COLO829 (cell line): Measurements from ENCODE around the gene HOXA10.

ENCODE experiments used
- DNase-seq: peaks from one replicate; pipeline ENCODE4 v3.0.0; 2012; ENCODE audit warnings: low spot score

Gene HOXA10

DNA sequence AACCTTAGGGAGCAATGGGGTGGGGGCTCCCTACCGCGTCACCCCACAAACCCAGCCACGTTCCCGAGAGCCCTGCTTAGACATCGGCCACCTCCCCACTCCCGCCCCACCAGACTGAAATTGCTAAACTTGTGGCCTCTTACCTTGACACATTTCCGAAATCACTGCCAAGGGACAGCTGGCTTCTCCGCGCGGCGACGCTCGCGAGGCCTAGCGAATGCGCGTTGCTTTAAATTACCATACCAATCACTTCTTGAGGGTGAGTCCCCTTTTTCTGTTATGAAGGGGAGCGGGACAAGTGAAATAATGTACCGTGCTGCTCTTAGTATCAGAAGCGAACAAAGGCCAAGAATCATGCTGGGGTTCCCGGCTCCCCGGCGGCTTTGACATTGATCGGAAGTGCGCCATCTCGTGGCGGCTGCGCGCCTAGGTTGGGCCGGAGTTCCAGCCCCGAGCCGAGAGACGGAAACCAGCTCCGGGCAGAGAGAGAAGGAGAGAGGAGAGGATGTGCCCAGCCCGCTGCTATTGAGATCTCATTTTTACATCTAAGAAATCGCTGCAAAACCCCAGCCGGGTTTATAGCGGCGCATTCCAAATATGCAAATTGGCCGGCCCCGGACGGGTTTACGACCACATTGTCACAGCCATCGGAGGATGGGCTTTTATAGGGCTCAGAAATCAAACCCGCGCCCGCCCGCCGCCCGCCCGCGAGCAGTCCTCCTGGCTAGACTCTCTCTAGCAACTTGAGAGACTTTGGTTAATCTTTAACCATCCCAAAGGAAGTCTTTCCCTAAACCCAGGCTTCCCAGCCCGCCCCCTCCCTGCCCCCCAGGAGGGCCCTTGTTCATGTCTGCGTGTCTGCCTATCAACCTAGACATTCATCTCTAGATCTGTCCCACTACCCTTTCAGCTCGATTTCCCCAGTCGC, 5.6 kb upstream of the HOXA10 start:
- no peak for DNase-seq

DNA sequence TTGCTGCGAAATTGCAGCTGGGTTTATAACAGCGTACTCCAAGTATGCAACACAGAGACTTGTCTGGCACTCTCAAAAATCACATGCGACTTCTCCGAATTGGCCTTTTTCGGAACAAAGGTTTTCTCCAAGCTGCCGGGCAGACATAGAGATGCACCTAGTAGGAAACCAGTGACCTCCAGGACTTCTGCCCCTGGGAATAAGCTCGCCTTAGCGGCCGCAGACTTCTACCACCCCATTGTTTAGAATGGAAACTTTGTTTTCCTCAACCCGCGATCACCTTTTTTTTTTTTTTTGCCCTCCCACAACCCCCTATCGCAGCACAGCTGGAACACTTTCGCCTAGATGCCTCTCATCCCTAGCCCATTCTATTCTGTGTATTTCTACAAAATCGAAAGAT, 4.9 kb upstream of the HOXA10 start:
- no peak for DNase-seq

DNA sequence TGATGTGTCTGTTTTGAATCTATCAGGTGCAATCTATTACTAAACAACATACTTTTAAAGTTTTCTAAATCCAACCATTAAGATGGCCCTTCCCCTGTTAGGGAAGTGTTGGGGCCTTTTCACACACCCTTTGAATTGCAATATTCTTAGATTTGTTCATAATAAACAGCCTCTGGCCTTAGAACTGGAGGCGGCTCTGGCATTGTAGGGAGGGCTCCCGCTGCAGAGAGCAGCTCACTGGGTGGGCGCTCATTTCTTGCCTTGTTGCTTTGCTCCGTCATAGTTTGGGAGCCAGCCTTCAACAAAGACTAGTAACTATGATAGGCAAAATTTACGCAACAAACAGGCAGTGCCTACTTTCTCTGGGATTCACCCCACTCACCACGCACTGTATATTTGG, 4.2 kb upstream of the HOXA10 start:
- no peak for DNase-seq

DNA sequence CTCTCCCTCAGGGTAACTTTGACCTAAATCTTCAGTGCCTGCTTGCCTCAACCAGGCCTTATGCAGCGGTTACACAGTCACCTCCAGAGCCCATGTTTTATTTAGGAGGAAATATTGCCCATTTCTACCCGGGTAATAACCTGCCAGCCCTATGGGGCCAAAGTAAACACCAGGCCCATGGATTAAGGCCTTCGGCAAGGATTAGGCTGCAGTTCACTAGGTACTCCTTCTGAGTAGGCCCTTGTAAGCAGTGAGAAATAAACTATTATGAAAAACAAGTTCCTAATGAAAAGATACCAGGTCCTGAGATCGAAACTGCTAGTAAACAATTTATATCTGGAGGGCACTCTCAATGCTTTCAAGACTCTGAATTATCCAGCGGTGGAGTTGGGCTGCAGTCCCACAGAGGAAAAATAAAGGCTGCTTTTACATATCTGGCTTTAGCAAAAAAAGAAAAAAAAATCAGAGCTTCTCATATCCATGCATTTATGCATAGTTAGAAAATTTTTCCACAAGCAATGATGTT, 3.7 kb upstream of the HOXA10 start:
- no peak for DNase-seq

DNA sequence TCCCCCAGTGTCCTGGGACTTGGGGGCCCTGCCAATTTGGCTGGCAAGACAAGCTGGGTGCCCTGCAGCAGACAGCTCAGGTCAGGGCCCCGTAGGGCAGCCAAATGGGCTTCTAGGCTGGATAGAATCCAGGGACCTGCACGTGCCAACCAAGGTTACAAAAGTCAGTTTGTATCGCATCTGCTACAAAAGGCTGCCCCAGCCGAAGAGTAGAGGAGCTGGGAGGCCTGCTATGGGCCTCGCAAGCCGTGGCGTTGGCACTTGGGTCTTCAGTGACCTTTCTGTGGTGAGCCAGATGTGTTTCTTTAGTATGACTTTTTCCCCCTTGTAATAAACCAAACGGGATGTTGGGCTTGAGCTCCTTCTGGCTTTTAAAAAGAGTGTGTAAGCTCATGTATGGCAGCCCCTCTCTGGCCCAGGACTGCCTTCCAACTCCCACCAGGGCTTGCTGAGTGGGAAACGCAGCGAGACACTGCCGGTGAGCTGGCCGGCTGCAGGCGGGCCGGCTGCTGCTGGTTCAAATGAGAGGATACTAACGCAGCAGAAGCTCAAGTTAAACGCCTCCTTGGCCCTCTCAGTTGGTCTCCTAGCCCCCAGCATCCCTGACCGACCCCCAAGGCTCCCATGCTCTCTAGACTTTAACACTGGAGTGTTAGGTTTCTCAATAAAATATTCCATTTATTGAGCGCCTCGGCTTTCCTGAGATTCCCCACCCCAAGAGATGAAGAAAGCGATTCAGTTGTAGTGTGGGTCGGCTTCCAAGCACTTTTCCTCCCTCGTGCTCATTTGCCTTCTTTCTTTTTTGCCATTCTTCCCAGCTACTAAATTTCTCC, 3.1 kb upstream of the HOXA10 start:
- no peak for DNase-seq

DNA sequence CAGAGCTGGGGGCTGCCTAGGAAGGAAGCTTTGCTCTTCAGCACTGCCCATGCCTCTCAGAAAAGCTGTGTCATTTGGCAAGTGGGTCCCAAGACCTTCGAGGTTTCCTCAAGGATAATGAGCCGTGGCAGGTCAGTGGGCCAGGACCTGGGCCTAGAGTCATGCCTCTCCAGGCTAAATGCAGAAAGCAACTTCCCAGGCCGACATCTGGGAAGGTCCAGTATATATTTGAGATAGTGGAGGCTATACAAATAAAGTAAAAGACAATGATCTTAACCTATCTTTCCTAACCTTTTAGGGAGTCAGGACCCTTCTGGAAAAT, 2.4 kb upstream of the HOXA10 start:
- no peak for DNase-seq

DNA sequence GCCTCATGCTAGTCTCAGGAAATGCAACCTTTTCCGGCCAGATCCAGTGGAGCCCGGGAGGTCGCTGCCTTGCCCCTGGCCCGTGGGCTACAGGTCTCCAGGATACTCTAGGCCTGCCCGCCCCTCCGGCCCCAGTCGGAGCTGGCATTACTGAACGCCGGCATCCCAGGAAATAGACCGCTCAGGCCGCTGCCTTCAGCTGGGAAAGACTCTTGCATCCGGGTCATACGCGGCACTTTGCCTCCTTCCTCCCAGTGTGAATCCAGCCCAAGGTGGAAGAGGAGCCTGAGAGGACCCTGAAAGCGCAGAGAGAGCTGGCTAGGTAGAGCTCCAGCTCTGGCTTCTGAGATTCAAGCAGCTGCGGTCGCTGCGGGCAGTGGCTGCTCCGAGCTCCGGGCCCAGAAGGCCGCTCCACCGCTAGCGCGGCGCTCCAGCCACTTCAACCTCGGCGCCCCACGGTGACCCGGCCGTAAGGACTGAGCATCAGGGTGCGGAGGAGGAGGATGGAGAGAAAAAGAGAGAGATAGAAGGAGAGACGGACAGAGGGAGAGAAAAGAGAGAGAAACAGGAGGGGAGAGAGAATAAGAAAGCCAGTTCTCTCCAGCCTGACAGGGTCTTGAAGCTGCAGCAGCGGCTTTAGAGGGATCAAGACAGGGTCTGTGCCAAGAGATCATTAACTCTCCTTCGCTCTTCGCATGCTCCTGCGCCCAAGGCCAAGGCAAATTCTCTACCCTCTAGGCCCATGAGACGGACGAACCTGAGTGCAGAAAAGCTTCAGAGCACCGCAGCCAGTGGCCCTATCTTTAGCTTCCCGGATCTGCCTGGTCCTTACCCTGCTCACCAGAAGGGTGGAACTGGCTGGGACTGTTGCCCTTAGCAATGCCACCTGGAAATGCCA, 1.8 kb upstream of the HOXA10 start:
- DNase-seq, result no peak

DNA sequence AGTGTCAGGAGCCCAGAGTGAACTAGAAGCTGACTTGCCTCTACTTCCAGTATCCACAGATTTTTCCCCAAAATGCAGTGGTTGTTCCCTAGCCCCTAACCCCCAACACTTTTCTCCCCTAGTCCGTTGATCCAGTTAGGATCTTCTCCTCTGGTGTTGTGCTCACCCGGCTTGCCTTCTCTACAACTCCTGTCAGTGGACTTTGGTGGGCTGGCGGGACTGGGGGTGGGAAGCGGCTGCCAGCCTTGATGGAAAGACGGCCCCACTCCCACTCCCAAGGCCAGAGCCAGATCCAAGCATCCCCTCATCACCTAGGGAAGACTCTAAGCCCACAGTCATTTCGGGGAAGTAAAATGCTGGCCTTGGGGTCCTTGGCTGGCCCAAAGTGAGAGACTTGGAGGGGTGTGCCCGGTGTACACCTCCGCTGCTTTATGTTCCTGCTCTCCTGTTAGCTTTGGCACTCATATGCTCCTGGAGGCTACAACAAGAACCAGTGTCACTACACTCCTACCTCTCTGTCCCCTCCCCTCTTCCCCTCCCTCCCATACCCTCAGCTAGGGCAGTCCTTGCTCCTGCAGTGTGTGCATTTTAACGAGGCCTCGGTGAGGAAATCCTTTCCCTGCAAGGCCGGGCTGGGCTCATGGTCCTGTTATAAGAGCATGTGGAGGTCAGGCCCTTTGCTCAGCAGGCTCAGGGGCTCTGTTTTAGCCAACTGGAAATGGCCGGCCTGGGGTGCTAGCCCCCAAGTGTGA, 930 bp upstream of the HOXA10 start:
- DNase-seq, result no peak

DNA sequence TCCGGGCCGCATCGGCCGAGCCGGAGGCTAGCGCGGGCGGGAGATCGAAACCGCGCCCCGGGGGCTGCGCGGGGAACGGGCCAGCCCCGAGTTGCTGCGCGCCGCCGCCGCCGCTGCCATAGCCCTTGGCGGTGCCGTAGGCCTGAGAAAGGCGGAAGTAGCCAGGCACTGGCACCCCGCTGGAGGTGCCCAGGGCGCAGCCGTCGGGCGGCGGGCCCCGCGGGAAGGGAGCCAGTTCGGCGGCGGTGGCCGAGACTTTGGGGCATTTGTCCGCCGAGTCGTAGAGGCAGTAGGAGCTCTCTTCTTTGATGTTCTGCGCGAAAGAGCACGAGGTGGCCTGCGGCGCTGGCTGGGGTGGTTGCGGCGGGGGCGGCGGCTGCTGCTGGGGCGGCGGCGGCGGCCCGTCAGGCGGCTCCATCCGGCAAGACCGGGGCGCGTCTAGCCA, 587 bp downstream of the HOXA10 start:
- DNase-seq, result no peak

DNA sequence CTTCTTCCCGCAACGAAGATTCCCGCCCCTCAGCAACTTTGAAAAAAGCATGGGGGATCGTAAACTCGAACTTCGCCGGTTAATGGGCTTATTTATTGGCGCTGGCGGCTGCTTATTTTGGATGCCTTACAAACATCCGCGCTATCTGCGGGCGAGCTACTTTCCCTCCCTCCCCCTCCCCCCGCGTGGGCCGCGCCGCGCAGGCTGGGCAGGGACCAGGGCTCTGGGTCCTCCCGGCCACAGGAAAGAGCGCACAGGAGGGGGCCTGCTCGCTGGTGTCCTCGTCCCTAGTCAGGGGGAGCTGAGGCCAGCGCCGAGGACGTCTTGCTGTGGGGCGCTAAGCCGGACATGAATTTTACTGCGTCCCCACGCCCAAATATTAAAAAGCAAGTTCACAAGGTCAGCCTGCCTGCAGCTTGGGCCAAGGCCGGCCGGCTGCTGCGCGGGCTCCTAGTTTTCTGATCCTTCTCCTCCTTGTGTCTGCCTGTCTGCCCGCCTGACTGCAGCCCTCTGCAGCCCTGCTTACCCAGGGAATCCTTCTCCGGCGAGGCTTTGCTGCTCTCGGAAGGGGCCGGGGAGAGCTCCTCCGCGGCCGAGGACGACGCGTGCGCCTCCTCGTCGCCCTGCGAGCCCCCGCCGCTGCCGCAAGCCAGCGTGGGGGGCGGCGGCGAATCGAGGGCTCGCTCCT, 1.2 kb downstream of the HOXA10 start:
- no peak for DNase-seq

DNA sequence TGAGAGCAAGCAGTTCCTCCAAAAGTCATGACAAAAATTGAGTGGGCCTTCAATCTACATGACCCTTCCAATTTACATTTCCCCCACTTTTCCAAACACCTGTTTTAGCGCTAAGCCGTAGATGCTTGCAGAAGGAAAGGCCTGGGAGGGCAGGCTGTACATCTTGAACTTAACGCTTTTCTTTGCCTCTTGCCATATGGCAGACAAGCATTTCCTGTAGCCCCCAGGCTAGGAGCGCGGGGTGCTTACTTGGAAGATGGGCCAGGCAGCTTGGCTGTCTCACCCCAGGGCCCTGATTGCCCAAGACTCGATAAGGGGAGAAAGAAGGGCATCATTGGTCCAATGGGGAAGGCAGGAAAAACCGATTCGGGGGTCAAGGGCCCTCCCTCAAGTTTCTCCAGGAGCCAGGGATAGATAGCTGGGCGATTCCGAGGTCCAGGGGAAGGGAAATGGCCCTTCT, 1.8 kb downstream of the HOXA10 start:
- DNase-seq, result no peak

DNA sequence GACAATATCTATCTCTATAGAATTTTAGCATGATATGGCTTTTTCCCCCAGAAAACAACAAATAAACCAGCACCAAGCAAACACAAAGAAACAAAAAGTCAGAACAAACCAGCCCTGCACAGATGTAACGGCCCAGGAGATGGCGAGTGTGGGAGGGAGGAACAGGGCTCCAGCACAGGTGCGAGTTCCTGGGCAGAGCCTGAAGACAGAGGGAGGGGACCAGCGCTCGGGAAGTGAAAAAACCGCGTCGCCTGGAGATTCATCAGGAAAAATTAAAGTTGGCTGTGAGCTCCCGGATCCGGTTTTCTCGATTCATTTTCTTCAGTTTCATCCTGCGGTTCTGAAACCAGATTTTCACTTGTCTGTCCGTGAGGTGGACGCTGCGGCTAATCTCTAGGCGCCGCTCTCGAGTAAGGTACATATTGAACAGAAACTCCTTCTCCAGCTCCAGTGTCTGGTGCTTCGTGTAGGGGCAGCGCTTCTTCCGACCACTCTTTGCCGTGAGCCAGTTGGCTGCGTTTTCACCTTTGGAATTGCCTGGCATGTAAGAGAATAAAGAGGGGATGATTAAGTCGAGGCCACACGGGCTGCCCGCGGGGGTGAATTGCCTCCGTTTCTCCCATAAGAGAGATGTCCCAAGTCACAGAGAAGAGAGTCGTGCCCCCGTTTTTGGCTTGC, 2.3 kb downstream of the HOXA10 start:
- DNase-seq, result no peak

DNA sequence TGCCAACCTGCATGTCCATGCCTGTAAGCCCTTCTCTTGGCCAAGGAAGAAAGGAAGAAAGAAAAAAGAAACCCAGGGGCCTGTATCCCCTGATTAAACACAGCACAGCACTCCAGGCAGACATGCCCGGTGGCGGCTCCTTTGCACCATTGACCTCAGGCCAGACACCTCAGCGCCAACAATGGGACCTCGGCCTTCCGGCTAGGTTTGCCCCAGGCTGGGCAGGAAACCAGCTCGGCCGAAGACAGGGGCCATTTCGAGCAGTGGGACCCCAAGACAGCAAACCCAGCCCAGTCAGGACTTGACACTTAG, 2.8 kb downstream of the HOXA10 start:
- no peak for DNase-seq

DNA sequence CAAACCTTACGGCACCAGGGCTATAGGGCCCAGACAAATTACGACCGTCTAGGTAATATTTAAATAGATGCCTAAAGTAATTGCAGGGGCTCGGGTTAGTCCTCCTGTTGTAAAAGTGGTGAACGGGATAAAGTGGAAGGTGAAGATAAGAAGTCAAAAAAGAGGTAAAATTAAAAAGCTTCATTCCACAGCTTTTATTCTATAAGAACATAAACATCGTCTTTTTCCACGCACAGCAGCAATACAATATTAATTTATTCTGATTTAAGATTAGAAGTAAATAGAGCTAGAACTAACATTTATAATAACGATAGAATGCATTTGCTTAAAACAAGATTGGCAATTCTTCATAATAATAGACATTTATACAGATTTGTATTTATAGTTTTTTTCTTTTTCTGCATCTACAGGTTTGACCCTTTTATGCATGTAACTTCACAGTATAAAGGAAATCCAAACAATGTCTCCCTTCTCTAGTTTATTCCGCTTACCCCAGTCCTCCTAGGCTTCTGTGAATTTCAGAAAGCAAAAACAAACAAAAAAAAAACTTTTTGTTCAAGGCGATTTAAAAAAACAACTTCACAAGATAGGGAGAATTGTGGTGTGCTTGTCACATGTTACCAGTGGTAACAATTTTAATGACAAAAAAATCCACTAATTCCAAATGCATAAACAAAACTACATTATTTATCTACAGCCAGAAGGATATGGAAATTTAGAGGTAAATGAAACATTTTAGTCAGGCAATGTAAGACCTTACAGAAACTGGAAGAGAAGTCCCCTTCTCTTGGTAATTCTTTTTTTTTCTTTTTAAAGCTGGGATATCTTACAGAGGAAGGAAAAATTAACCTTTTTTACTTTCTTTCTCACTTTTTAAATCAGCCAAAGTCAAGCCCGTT, 3.4 kb downstream of the HOXA10 start:
- DNase-seq, result no peak

DNA sequence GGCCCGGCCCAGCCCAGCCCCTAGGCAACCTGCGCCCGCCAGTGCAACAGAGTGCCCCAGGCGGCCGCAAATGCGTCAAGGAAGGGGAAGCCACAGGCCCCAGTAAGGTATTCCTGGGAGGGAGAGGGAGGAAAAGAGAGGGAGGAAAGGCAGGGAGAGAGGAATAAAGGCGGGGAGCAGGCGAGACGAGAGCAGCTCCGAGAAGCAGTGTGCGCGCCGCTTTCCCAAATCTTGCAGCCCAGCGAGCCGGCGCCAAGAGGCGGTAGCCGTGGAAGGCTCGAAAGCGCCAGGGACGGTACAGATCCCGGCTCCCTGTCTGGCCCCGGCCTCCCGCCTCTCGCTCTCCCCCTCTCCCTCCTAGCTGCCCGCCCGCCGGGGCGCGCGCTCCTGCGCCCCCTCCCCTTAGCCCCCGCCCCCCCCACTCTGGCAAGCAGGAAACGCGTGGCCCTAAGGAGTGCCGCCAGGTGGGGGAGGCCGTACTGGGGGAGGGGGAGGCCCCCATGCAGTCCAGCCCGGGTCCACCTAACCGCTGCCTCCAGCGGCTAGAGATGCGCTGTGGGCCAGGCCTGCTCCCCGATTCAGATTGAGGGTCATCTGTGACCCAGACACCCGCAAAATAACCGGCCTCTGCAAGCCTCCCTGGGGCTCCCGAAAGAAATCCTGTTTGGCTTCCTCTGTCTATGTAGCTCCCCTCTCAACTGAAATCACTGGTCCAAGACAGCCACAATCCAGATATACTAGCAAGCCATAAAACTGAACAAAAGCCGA, 4.3 kb downstream of the HOXA10 start:
- no peak for DNase-seq

DNA sequence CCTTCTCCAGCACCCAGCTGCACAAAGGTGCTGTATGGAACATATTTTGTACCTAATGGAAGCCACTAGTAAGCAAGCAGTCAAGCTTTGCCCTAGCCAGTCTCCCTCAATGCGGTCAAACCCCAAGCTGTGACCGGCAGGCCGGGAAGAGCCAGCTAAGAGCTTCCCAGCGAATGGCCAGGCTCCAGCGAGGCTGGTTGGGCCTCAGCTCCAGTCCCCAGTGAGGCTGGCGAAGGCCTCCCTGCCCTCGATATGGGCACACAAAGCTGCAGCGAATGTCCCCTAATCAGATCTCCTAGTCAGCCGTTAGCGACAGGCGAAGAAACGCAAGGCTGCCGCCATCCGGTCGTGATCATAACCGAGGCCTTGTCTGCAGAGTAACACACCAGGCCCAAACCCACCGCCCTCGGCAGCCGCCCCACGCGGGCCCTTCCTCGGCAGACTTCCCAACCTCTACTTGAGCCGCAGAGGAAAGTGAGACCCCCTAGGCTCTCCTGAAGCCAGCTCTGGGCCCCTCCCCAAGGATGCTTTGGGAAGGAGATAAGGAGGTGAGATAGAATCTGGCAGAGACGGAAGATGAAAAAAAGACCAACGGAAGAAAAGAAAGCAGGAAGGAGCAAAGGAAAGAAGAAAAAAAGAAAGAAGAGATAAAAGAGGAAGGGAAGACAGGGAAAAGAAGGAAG, 5.7 kb downstream of the HOXA10 start:
- DNase-seq, result no peak

DNA sequence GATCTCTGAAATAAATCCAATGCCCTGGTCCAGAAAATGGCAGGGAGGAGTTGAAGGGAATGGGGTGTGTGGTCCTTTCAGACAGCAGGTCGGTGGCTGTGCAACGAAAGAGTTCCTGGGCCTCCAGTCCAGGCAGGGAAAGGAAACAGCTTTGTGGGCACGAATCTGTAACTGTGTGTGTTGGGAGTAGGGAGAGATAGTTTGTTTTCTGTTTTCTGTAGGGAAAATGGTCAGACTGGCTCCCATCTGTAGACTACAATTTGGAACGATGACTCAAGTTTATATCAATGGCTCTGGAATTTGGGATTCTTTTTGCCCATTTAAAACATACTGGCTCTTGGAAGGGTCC, 6.2 kb downstream of the HOXA10 start:
- DNase-seq, result no peak
